ENCODE results near the gene HAPLN1. TPM values are rescaled to one million over a fixed set of nuclear protein-coding genes. Genes with fewer than 3 reads are reported as not detected.

The HAPLN1 gene
- total RNA-seq, 1 donor from 2014 or later = 5.7 TPM

DNA sequence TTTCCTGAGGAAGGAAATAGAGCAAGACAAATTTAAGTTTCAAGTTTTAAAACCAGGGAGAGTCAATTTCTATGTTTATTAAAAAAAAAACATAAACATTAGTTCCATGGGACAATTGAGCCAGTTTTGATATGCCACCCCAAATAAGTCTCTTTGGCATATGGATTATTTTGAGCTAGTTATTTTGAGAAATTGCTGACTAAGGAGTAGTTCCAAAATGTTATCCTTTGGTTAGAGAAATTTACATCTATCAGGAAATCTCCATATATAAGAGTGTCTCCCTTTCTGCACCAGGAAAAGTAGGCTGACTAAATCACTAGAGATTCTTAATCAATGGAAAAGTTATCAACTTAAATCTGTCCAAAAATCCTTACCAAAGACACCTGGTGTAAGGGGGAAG, 105.8 kb downstream of the HAPLN1 start:
- Mint-ChIP-seq H3K4me1 (peaks cover 4% of the 10 kb centered on the region), H3K4me3 (no peak overlapping the region), H3K27ac (no peak overlapping the region), H3K27me3 (ENCODE audit: insufficient read depth, low read depth) (no peaks in the 10 kb centered on the region), H3K9me3 (peaks cover 19% of the 10 kb centered on the region), H3K36me3 (no peaks in the 10 kb centered on the region)
- Histone ChIP-seq H3K79me2 (ENCODE audit: low read depth) (no peaks in the 10 kb centered on the region), H4K20me1 (ENCODE audit: low read depth) (no peaks in the 10 kb centered on the region), H3K9me3 (ENCODE audit: low read depth) (peaks cover 4% of the 10 kb centered on the region), H3K27ac (no peak overlapping the region), H3K4me2 (no peak overlapping the region), H2AFZ (replicated peaks) (no peak overlapping the region), H3K36me3 (no peaks in the 10 kb centered on the region), H3K9ac (no peak overlapping the region), H3K4me3 (no peak overlapping the region), H3K4me1 (peaks cover 5% of the 10 kb centered on the region), H3K27me3 (no peaks in the 10 kb centered on the region), H3F3A (ENCODE audit: low read depth) (no peaks in the 10 kb centered on the region)
- TF ChIP-seq, protein P1, sequence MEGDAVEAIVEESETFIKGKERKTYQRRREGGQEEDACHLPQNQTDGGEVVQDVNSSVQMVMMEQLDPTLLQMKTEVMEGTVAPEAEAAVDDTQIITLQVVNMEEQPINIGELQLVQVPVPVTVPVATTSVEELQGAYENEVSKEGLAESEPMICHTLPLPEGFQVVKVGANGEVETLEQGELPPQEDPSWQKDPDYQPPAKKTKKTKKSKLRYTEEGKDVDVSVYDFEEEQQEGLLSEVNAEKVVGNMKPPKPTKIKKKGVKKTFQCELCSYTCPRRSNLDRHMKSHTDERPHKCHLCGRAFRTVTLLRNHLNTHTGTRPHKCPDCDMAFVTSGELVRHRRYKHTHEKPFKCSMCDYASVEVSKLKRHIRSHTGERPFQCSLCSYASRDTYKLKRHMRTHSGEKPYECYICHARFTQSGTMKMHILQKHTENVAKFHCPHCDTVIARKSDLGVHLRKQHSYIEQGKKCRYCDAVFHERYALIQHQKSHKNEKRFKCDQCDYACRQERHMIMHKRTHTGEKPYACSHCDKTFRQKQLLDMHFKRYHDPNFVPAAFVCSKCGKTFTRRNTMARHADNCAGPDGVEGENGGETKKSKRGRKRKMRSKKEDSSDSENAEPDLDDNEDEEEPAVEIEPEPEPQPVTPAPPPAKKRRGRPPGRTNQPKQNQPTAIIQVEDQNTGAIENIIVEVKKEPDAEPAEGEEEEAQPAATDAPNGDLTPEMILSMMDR (IDR thresholded peaks at IDR 0.05) = no peak
- TF ChIP-seq EZH2phosphoT487 (IDR thresholded peaks at IDR 0.05) (no peak), EZH2 (IDR thresholded peaks at IDR 0.05) (no peak)
- no peak for DNase-seq (ENCODE audit: low spot score)

DNA sequence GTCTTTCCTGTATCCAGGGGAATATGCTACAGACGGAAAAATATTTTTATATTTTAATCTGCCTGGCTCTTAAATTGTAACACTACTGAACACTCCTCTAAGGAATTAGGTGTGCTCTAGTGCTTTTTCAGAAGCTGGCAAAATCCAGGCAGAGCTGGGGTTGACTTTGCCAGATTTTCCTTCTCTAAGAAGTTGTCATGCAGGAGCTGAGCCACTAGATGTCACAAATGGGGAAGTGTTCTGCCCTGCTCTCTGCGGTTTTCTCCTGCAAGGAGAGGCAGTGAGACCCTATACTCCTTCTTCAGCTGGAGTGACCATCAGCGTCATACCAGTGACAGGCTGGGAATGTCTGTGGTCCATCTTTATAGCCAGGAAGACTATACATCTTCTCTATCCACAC, 112.5 kb downstream of the HAPLN1 start:
- TF ChIP-seq EZH2phosphoT487 (IDR thresholded peaks at IDR 0.05) (no peak), EZH2 (IDR thresholded peaks at IDR 0.05) (no peak)
- TF ChIP-seq, protein P1 (IDR thresholded peaks at IDR 0.05) = peak; percentile 70
- H3K9me3 Mint-ChIP-seq = peaks cover 3% of the 10 kb centered on the region
- peak; percentile 76 for DNase-seq (ENCODE audit: low spot score)
- no peaks in the 10 kb centered on the region for H3F3A ChIP-seq (ENCODE audit: low read depth)
- no peaks in the 10 kb centered on the region for H3K36me3 Mint-ChIP-seq
- H2AFZ ChIP-seq (replicated peaks) = no peak overlapping the region
- H3K4me2 ChIP-seq = no peak overlapping the region
- H3K36me3 ChIP-seq = no peaks in the 10 kb centered on the region
- no peak overlapping the region for H3K27ac Mint-ChIP-seq
- no peaks in the 10 kb centered on the region for H4K20me1 ChIP-seq (ENCODE audit: low read depth)
- H3K4me3 ChIP-seq = no peak overlapping the region
- H3K4me1 ChIP-seq = no peaks in the 10 kb centered on the region
- H3K9ac ChIP-seq = no peak overlapping the region
- no peaks in the 10 kb centered on the region for H3K27me3 ChIP-seq
- H3K4me1 Mint-ChIP-seq = peaks cover 13% of the 10 kb centered on the region
- no peak overlapping the region for H3K27ac ChIP-seq
- H3K4me3 Mint-ChIP-seq = no peak overlapping the region
- H3K27me3 Mint-ChIP-seq (ENCODE audit: insufficient read depth, low read depth) = no peaks in the 10 kb centered on the region
- no peaks in the 10 kb centered on the region for H3K9me3 ChIP-seq (ENCODE audit: low read depth)
- no peaks in the 10 kb centered on the region for H3K79me2 ChIP-seq (ENCODE audit: low read depth)

DNA sequence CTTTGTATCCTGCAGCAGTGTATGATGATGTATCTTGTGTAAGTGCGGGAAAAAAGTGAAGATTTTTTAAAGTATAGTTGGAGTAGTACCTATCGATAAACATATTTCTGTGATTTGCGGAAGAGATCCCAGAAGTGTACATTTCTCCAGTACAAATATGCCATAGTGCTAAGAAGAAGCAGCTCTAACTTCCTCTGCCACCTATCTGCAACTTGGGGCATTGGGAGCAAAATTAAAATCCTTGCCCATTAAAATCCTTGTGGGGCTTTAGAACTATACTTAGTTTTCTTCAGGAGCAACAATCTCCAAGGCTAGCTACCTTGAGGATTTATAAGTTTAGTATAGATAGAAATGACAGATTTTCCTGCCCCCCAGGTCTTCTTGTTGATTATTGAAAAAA, 125.4 kb downstream of the HAPLN1 start:
- H3K9ac ChIP-seq = no peak overlapping the region
- no peak overlapping the region for H3K4me2 ChIP-seq
- Mint-ChIP-seq H3K36me3 (no peaks in the 10 kb centered on the region), H3K9me3 (no peaks in the 10 kb centered on the region), H3K27me3 (ENCODE audit: insufficient read depth, low read depth) (no peaks in the 10 kb centered on the region), H3K27ac (no peak overlapping the region), H3K4me3 (no peak overlapping the region), H3K4me1 (no peaks in the 10 kb centered on the region)
- H3K36me3 ChIP-seq = no peaks in the 10 kb centered on the region
- no peaks in the 10 kb centered on the region for H3K4me1 ChIP-seq
- no peak for TF ChIP-seq EZH2 (IDR thresholded peaks at IDR 0.05)
- TF ChIP-seq, protein P1 (IDR thresholded peaks at IDR 0.05) = peak; percentile 22
- TF ChIP-seq EZH2phosphoT487 (IDR thresholded peaks at IDR 0.05) = no peak
- no peaks in the 10 kb centered on the region for H3K79me2 ChIP-seq (ENCODE audit: low read depth)
- H3K9me3 ChIP-seq (ENCODE audit: low read depth) = no peaks in the 10 kb centered on the region
- DNase-seq (ENCODE audit: low spot score) = no peak
- no peak overlapping the region for H2AFZ ChIP-seq (replicated peaks)
- H3K27me3 ChIP-seq = no peaks in the 10 kb centered on the region
- no peaks in the 10 kb centered on the region for H4K20me1 ChIP-seq (ENCODE audit: low read depth)
- no peak overlapping the region for H3K27ac ChIP-seq
- no peak overlapping the region for H3K4me3 ChIP-seq
- no peaks in the 10 kb centered on the region for H3F3A ChIP-seq (ENCODE audit: low read depth)

Data from neural progenitor cell (in vitro differentiated cells).